Measurements from ENCODE around the gene SSBP4.

GRCh38 chr19:18435842-18436670 lies 16.9 kb downstream of the SSBP4 start:
- TF ChIP-seq, protein P1, sequence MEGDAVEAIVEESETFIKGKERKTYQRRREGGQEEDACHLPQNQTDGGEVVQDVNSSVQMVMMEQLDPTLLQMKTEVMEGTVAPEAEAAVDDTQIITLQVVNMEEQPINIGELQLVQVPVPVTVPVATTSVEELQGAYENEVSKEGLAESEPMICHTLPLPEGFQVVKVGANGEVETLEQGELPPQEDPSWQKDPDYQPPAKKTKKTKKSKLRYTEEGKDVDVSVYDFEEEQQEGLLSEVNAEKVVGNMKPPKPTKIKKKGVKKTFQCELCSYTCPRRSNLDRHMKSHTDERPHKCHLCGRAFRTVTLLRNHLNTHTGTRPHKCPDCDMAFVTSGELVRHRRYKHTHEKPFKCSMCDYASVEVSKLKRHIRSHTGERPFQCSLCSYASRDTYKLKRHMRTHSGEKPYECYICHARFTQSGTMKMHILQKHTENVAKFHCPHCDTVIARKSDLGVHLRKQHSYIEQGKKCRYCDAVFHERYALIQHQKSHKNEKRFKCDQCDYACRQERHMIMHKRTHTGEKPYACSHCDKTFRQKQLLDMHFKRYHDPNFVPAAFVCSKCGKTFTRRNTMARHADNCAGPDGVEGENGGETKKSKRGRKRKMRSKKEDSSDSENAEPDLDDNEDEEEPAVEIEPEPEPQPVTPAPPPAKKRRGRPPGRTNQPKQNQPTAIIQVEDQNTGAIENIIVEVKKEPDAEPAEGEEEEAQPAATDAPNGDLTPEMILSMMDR (IDR thresholded peaks at IDR 0.05): no peak
- no peak for TF ChIP-seq ZFX (IDR thresholded peaks at IDR 0.05; ENCODE audit: borderline replicate concordance)
